ENCODE data around the gene FKBP14. TPM values are rescaled to one million over a fixed set of nuclear protein-coding genes. Genes with fewer than 3 reads are reported as not detected.

FKBP14 gene
- total and polyA plus RNA-seq, 2 of the 8 experiments (the other 6 are each of a cell fraction or from before 2014, with no cell fraction given): 3.2 to 20.7 TPM

DNA sequence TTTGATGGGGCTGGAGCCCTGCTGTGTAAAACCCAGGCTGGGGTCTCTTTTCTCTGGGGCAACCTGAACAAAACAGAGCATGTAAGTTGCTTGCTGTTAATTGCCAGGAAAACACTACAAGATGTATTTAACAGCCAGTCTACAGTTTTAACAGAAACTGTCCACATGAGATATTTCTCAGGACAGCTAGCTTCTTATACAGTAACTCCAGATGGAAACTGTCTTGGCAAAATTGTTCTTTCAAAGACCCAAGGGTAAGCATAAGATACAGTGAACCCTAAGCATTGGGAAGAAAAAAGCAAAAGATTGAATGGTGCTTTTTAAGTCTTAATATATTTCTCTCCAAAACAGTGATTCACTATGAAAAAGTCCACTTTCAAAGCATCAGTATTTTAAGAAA is 8.1 kb downstream of the FKBP14 start:
- no peak for DNase-seq (ENCODE audit: low read depth in 1 of 2, low spot score in 2 of 2)
- no peak overlapping the region for H3K9ac ChIP-seq (replicated peaks in 1 of 4; ENCODE audit: extremely low read depth in 1 of 4, low read depth in 3 of 4, low read length in 3 of 4)
- TF ChIP-seq ASH2L (IDR thresholded peaks at IDR 0.05; ENCODE audit: low read length) (no peak), RXRA (IDR thresholded peaks at IDR 0.05; ENCODE audit: insufficient read depth, low read depth, low read length) (no peak), FOSL1 (IDR thresholded peaks at IDR 0.05; ENCODE audit: insufficient read depth, low read depth, low read length) (no peak), RNF2 (IDR thresholded peaks at IDR 0.05; ENCODE audit: borderline replicate concordance, low read depth, low read length, missing control alignments, poor library complexity, severe bottlenecking) (no peak), POLR2AphosphoS5 (IDR thresholded peaks at IDR 0.05; ENCODE audit: low read depth, low read length) (no peak)

More for the DNA sequence above, 8.1 kb downstream of the FKBP14 start:
- Histone ChIP-seq H3K14ac (ENCODE audit: insufficient read length) (no peak overlapping the region), H3K56ac (replicated peaks; ENCODE audit: insufficient read length, low read depth, low read length) (no peak overlapping the region), H2BK20ac (ENCODE audit: low read length) (no peak overlapping the region), H3K4me1 (replicated peaks in 1 of 4; ENCODE audit: control insufficient read depth in 3 of 4, insufficient read depth in 4 of 4, low read length in 3 of 4) (no peaks in the 10 kb centered on the region), H3K27ac (ENCODE audit: low read depth, low read length) (no peak overlapping the region), H3K4me3 (ENCODE audit: extremely low read depth in 1 of 4, insufficient read depth in 2 of 4, low read depth in 3 of 4, low read length in 4 of 4) (no peak overlapping the region), H4K91ac (replicated peaks; ENCODE audit: insufficient read length, low read length) (no peak overlapping the region), H3K18ac (ENCODE audit: extremely low read depth, low read length) (no peak overlapping the region), H4K5ac (ENCODE audit: insufficient read length, low read depth, low read length) (no peak overlapping the region), H4K20me1 (replicated peaks in 1 of 2; ENCODE audit: control insufficient read depth in 1 of 2, insufficient read depth in 2 of 2, low read length in 2 of 2) (peaks cover 0 to 2% of the 10 kb centered on the region in 2 experiments), H3K27me3 (replicated peaks in 1 of 4; ENCODE audit: control insufficient read depth in 3 of 4, extremely low read depth in 1 of 4, insufficient read depth in 3 of 4, low read length in 3 of 4) (no peaks in the 10 kb centered on the region), H2AFZ (ENCODE audit: low read length) (no peak overlapping the region), H3K4ac (replicated peaks; ENCODE audit: insufficient read length, low read depth, low read length) (no peak overlapping the region), H3K79me1 (ENCODE audit: low read depth, low read length) (no peaks in the 10 kb centered on the region), H3K23ac (ENCODE audit: insufficient read length) (no peak overlapping the region), H2BK120ac (replicated peaks; ENCODE audit: low read depth, low read length) (no peak overlapping the region), H3K79me2 (ENCODE audit: control insufficient read depth in 1 of 2, insufficient read depth in 2 of 2, low read length in 2 of 2) (peaks cover 0 to 10% of the 10 kb centered on the region in 2 experiments; a peak in 2 of 4 replicates), H3K9me3 (ENCODE audit: insufficient read depth in 2 of 2, low read depth in 1 of 2, low read length in 1 of 2) (no peaks in the 10 kb centered on the region), H3K23me2 (ENCODE audit: low read depth, low read length) (no peaks in the 10 kb centered on the region), H2AK5ac (ENCODE audit: low read depth, low read length) (no peak overlapping the region), H2BK15ac (ENCODE audit: low read length) (no peak overlapping the region), H2BK5ac (ENCODE audit: low read depth, low read length) (no peak overlapping the region), H2BK12ac (ENCODE audit: low read depth, low read length) (no peak overlapping the region), H3K36me3 (ENCODE audit: control insufficient read depth in 2 of 4, insufficient read depth in 4 of 4, low read length in 3 of 4) (peaks cover 0 to 20% (median 8%) of the 10 kb centered on the region in 4 experiments; a peak in 3 of 8 replicates), H3K4me2 (ENCODE audit: insufficient read depth in 1 of 2, low read depth in 2 of 2, low read length in 2 of 2) (no peak overlapping the region), H4K8ac (ENCODE audit: extremely low read depth, insufficient read depth, low read length) (no peak overlapping the region)
- POLR2A ChIA-PET (ENCODE audit: partially characterized antibody): no interaction called here
- CTCF ChIA-PET (ENCODE audit: partially characterized antibody): no interaction called here
- FAIRE-seq: no peak

All from H1 (cell line).